ENCODE data around the gene VSX1.

GRCh38 chr20:25118529-25118928 is 36.6 kb upstream of the VSX1 start:
- TF ChIP-seq POLR2A (IDR thresholded peaks at IDR 0.05) (no peak), EP300 (IDR thresholded peaks at IDR 0.05) (no peak), CTCF (IDR thresholded peaks at IDR 0.05) (no peak)

Measured in upper lobe of left lung (tissue), 4 donors.